HCT116 (cell line): ENCODE data around the gene PLCG2. TPM values are rescaled to one million over a fixed set of nuclear protein-coding genes. Genes with fewer than 3 reads are reported as not detected.

ENCODE experiments used
- ATAC-seq: fragments of 200-7000 bp; cut with Tn5 transposase; 2 replicates; pipeline ENCODE4 v1.9.1; 2020; ENCODE audit warnings: mild to moderate bottlenecking, moderate library complexity
- BruUV-seq: library from RNA; stranded (reverse); fragments of 400-500 nt; replicated peaks from 2 replicates; lab custom pipeline; 2021; lab: Mats Ljungman, UMichigan
- CTCF ChIA-PET: fragments of 300-600 bp; sonication (Branson Sonifier 250); formaldehyde crosslinking; loops from one replicate; lab custom pipeline; 2021; ENCODE audit warnings: antibody characterized with exemption; lab: Charles Lee
- POLR2A ChIA-PET: fragments of 300-600, 350-600 bp; sonication (Branson Sonifier 250); formaldehyde crosslinking; loops from one replicate; lab custom pipeline; 2021; ENCODE audit warnings: antibody characterized with exemption; lab: Charles Lee
- RAD21 ChIA-PET, 2 experiments: fragments of 300-600 bp; sonication (Branson Sonifier 250); formaldehyde crosslinking; loops; one replicate each; lab custom pipeline; 2023; ENCODE audit warnings: low total read pairs in 2 of 2; ENCODE audit not compliant: uncharacterized antibody in 2 of 2, unreplicated experiment in 2 of 2, low non-redundant PET in 1 of 2; lab: Charles Lee
- DNase-seq: peaks from one replicate; pipeline ENCODE4 v3.0.0-alpha.2; 2010; ENCODE audit warnings: low read depth, low spot score
- H2AFZ ChIP-seq: fragments of 200-600 bp; shearing (Covaris generic), sonication (generic); 2 replicates; pipeline ENCODE4 v1.6.1; 2017; ENCODE audit warnings: low read depth, mixed run types, mixed read lengths, antibody characterized with exemption, low read length; ENCODE audit not compliant: poor library complexity, severe bottlenecking
- H3K27ac ChIP-seq: 2 replicates; pipeline ENCODE4 v1.5.1; 2012; ENCODE audit warnings: low read depth, low read length
- H3K27me3 ChIP-seq: fragments of 200-600 bp; sonication (generic); 2 replicates; pipeline ENCODE4 v1.6.1; 2016; ENCODE audit warnings: mixed run types, low read length, mixed read lengths; ENCODE audit not compliant: insufficient read depth
- H3K36me3 ChIP-seq, 2 experiments: fragments of 200-500 bp in 1 of 2; fragments of 200-600 bp in 1 of 2; sonication (Bioruptor generic) in 1 of 2; sonication (generic) in 1 of 2; 2 replicates each; pipeline versions ENCODE4 v1.5.1 to v1.6.1; 2014 to 2016; ENCODE audit warnings: low read length in 2 of 2, inconsistent platforms in 1 of 2, mixed read lengths in 1 of 2, mixed run types in 1 of 2; ENCODE audit not compliant: insufficient read depth in 2 of 2, control insufficient read depth in 1 of 2
- H3K4me1 ChIP-seq, 2 experiments: fragments of 200-600 bp in 1 of 2; sonication (generic) in 1 of 2; 2 replicates each; pipeline versions ENCODE4 v1.5.1 to v1.6.1; 2012 to 2017; ENCODE audit warnings: low read length in 2 of 2, inconsistent platforms in 1 of 2, mild to moderate bottlenecking in 1 of 2, mixed read lengths in 1 of 2, mixed run types in 1 of 2, moderate library complexity in 1 of 2; ENCODE audit not compliant: insufficient read depth in 2 of 2, control insufficient read depth in 1 of 2
- H3K4me2 ChIP-seq: fragments of 200-600 bp; sonication (generic); 2 replicates; pipeline ENCODE4 v1.6.1; 2017; ENCODE audit warnings: mixed run types, low read length, mixed read lengths
- H3K4me3 ChIP-seq, 2 experiments: fragments of 200-600 bp in 1 of 2; sonication (generic) in 1 of 2; replicated peaks in 1 of 2; 2 replicates each; pipeline ENCODE4 v1.5.1; 2011 to 2016; ENCODE audit warnings: low read length in 2 of 2, control low read depth in 1 of 2, low read depth in 1 of 2, mild to moderate bottlenecking in 1 of 2, mixed read lengths in 1 of 2, mixed run types in 1 of 2
- H3K79me2 ChIP-seq: fragments of 200-600 bp; sonication (generic); 2 replicates; pipeline ENCODE4 v1.6.1; 2017; ENCODE audit warnings: mild to moderate bottlenecking, mixed run types, low read length, moderate library complexity, mixed read lengths; ENCODE audit not compliant: insufficient read depth
- H3K9ac ChIP-seq: fragments of 200-600 bp; sonication (generic); 2 replicates; pipeline ENCODE4 v1.6.1; 2016; ENCODE audit warnings: low read length, mixed read lengths
- H3K9me2 ChIP-seq: fragments of 200-600 bp; sonication (generic), shearing (Covaris generic); 2 replicates; pipeline ENCODE4 v1.6.1; 2017; ENCODE audit warnings: mixed run types, mild to moderate bottlenecking, moderate library complexity; ENCODE audit not compliant: insufficient read depth
- H3K9me3 ChIP-seq, 2 experiments: fragments of 200-500 bp in 1 of 2; fragments of 200-600 bp in 1 of 2; sonication (Bioruptor generic) in 1 of 2; sonication (generic) in 1 of 2; 2 replicates each; pipeline ENCODE4 v1.6.1; 2014 to 2017; ENCODE audit warnings: low read length in 2 of 2, mixed read lengths in 2 of 2, inconsistent platforms in 1 of 2, low read depth in 1 of 2, mild to moderate bottlenecking in 1 of 2, mixed run types in 1 of 2, moderate library complexity in 1 of 2; ENCODE audit not compliant: control insufficient read depth in 1 of 2, insufficient read depth in 1 of 2
- H4K20me1 ChIP-seq: fragments of 200-600 bp; sonication (generic), shearing (Covaris generic); 2 replicates; pipeline ENCODE4 v1.6.1; 2017; ENCODE audit warnings: mixed run types, mild to moderate bottlenecking, moderate library complexity; ENCODE audit not compliant: insufficient read depth
- ATF3 ChIP-seq: IDR thresholded peaks from 2 replicates; pipeline ENCODE4 v1.6.1; 2012
- EZH2 ChIP-seq: fragments of 200-600 bp; sonication (generic); IDR thresholded peaks from 2 replicates; pipeline ENCODE4 v1.6.1; 2017; ENCODE audit warnings: antibody characterized with exemption, mixed run types
- FOSL1 ChIP-seq: IDR thresholded peaks from 2 replicates; pipeline ENCODE4 v1.6.1; 2012; ENCODE audit warnings: low read depth
- JUND ChIP-seq: IDR thresholded peaks from 2 replicates; pipeline ENCODE4 v1.6.1; 2012
- POLR2A ChIP-seq: IDR thresholded peaks from 2 replicates; pipeline ENCODE4 v1.7.0; 2011; ENCODE audit warnings: borderline replicate concordance; ENCODE audit not compliant: insufficient read depth, insufficient read length; ENCODE audit errors: extremely low read depth
- POLR2AphosphoS5 ChIP-seq: IDR thresholded peaks from 2 replicates; pipeline ENCODE4 v1.6.1; 2011; ENCODE audit warnings: mild to moderate bottlenecking, low read depth, low read length, moderate library complexity
- REST ChIP-seq: IDR thresholded peaks from 2 replicates; pipeline ENCODE4 v1.6.1; 2012; ENCODE audit warnings: low read depth
- SIN3A ChIP-seq: IDR thresholded peaks from 2 replicates; pipeline ENCODE4 v1.6.1; 2012; ENCODE audit warnings: low read depth
- SP1 ChIP-seq: IDR thresholded peaks from 2 replicates; pipeline ENCODE4 v1.6.1; 2012; ENCODE audit warnings: low read depth
- SRF ChIP-seq: IDR thresholded peaks from 2 replicates; pipeline ENCODE4 v1.6.1; 2012; ENCODE audit warnings: low read depth
- TCF7L2 ChIP-seq: IDR thresholded peaks from 2 replicates; pipeline ENCODE4 v1.7.0; 2011; ENCODE audit warnings: borderline replicate concordance, inconsistent platforms; ENCODE audit not compliant: insufficient read depth, insufficient read length; ENCODE audit errors: extremely low read depth
- YY1 ChIP-seq: IDR thresholded peaks from 2 replicates; pipeline ENCODE4 v1.6.1; 2011; ENCODE audit warnings: low read length, low read depth, moderate library complexity, mild to moderate bottlenecking; ENCODE audit not compliant: insufficient replicate concordance; ENCODE audit errors: extremely low read depth
- ZBTB33 ChIP-seq: IDR thresholded peaks from 2 replicates; pipeline ENCODE4 v1.6.1; 2011; ENCODE audit warnings: mild to moderate bottlenecking, low read length, moderate library complexity; ENCODE audit not compliant: insufficient replicate concordance; ENCODE audit errors: extremely low read depth
- ZNF274 ChIP-seq: fragments of 200-500 bp; sonication (Bioruptor generic); IDR thresholded peaks from 2 replicates; pipeline ENCODE4 v1.6.1; 2014; ENCODE audit warnings: mild to moderate bottlenecking, low read depth, low read length, inconsistent platforms
- intact Hi-C: fragments of 100-400 bp; cut with micrococcal nuclease; formaldehyde crosslinking; loops from 2 replicates; pipeline ENCODE4 v1.10.0; 2022
- total RNA-seq: library from RNA; stranded (reverse); gene quantifications from one replicate; pipeline ENCODE4 v1.2.1, GENCODE V29; 2021; ENCODE audit not compliant: unreplicated experiment

The PLCG2 gene
- total RNA-seq, 1 experiment from 2014 or later = 31.2 TPM

GRCh38 chr16:82007189-82007588 is 228.1 kb downstream of the PLCG2 start:
- no TSS peak for BruUV-seq
- ChIA-PET POLR2A (no interaction called here), CTCF (interaction anchor here (1.1 kb wide), 1 partner anchor 10 kb away, joined by 3 read pairs; no protein-coding TSS in a partner anchor), RAD21 (no interaction called here)
- H4K20me1 ChIP-seq = no peaks in the 10 kb centered on the region
- H3K27me3 ChIP-seq = no peaks in the 10 kb centered on the region
- no peak overlapping the region for H3K9ac ChIP-seq
- ATAC-seq (no peak), DNase-seq (no peak)
- peaks cover 0 to 14% of the 10 kb centered on the region in 2 experiments; a peak in 3 of 4 replicates for H3K4me1 ChIP-seq
- no peak overlapping the region for H2AFZ ChIP-seq
- intact Hi-C loops = no loop called here
- H3K4me3 ChIP-seq = no peak overlapping the region
- no peak for TF ChIP-seq YY1
- no peak for TF ChIP-seq TCF7L2
- TF ChIP-seq EZH2 = no peak
- no peak for TF ChIP-seq SP1
- TF ChIP-seq SIN3A = no peak
- no peak for TF ChIP-seq POLR2AphosphoS5
- no peak for TF ChIP-seq ZNF274
- no peak for TF ChIP-seq REST
- TF ChIP-seq JUND = no peak
- no peak for TF ChIP-seq ZBTB33
- TF ChIP-seq ATF3 = no peak
- no peak for TF ChIP-seq POLR2A
- TF ChIP-seq SRF = no peak
- no peak for TF ChIP-seq FOSL1
- no peak overlapping the region for H3K27ac ChIP-seq
- H3K36me3 ChIP-seq = peaks cover 5 to 14% of the 10 kb centered on the region in 2 experiments; a peak in 3 of 4 replicates
- H3K79me2 ChIP-seq = peaks cover 11% of the 10 kb centered on the region; the same call in 1 of the 2 replicates
- H3K9me2 ChIP-seq = no peaks in the 10 kb centered on the region
- peaks cover 6 to 8% of the 10 kb centered on the region in 2 experiments; a peak in 2 of 4 replicates for H3K9me3 ChIP-seq
- no peak overlapping the region for H3K4me2 ChIP-seq
